GM18519 (cell line): ENCODE measurements around the gene RABL2B.
"Not testable (repeated sequence)": the region's sequence is repeated elsewhere in the genome, so short reads cannot be mapped to it uniquely, and the experiment has no call there.

Experiments
- ATAC-seq: cut with Tn5 transposase; IDR thresholded peaks from one replicate; pipeline ENCODE4 v1.9.1; 2021; ENCODE audit warnings: mild to moderate bottlenecking, moderate library complexity; ENCODE audit not compliant: unreplicated experiment, low FRiP score

The RABL2B gene

GRCh38 chr22:50783033-50783879 lies at the start of gene RABL2B:
Gene RABL2B (minus strand): TSS chr22:50783636. CDS start chr22:50782294, 1,342 bp downstream.
- ATAC-seq: peak; percentile 75

GRCh38 chr22:50786936-50787335 lies 3.5 kb upstream of the RABL2B start:
- not testable (repeated sequence) for ATAC-seq

- not testable (repeated sequence) for ATAC-seq
These were observed 1.9 kb upstream of the RABL2B start for GRCh38 chr22:50785289-50785688.

GRCh38 chr22:50783880-50784276 lies 442 bp upstream of the RABL2B start:
- ATAC-seq: peak; percentile 19

- not testable (repeated sequence) for ATAC-seq
These were observed 1.2 kb downstream of the RABL2B start for GRCh38 chr22:50782253-50782652.

GRCh38 chr22:50780244-50780643 lies 3.2 kb downstream of the RABL2B start:
- ATAC-seq: not testable (repeated sequence)

- ATAC-seq: not testable (repeated sequence)
These were observed 5.8 kb downstream of the RABL2B start for GRCh38 chr22:50777631-50778030.

- not testable (repeated sequence) for ATAC-seq
These were observed 8.3 kb downstream of the RABL2B start for GRCh38 chr22:50775132-50775531.

GRCh38 chr22:50764288-50764687 lies 19.1 kb downstream of the RABL2B start:
- not testable (repeated sequence) for ATAC-seq

GRCh38 chr22:50761829-50762228 lies 21.6 kb downstream of the RABL2B start:
- not testable (repeated sequence) for ATAC-seq

GRCh38 chr22:50759597-50760341 lies 23.7 kb downstream of the RABL2B start:
- ATAC-seq: not testable (repeated sequence)

GRCh38 chr22:50756949-50757491 lies 26.4 kb downstream of the RABL2B start:
- ATAC-seq: not testable (repeated sequence)

- not testable (repeated sequence) for ATAC-seq
These were observed 27.0 kb downstream of the RABL2B start for GRCh38 chr22:50756406-50756805.

- not testable (repeated sequence) for ATAC-seq
These were observed 28.2 kb downstream of the RABL2B start for GRCh38 chr22:50755251-50755650.

- not testable (repeated sequence) for ATAC-seq
These were observed 33.9 kb downstream of the RABL2B start for GRCh38 chr22:50749302-50750074.

GRCh38 chr22:50748630-50749029 lies 34.8 kb downstream of the RABL2B start:
- not testable (repeated sequence) for ATAC-seq

GRCh38 chr22:50747521-50747920 lies 35.9 kb downstream of the RABL2B start:
- ATAC-seq: not testable (repeated sequence)

GRCh38 chr22:50744424-50744823 lies 39.0 kb downstream of the RABL2B start:
- not testable (repeated sequence) for ATAC-seq

GRCh38 chr22:50740714-50741113 lies 42.7 kb downstream of the RABL2B start:
- not testable (repeated sequence) for ATAC-seq

GRCh38 chr22:50739894-50740293 lies 43.5 kb downstream of the RABL2B start:
- ATAC-seq: no peak
